Cortex of kidney (tissue), 1 donor: ENCODE measurements around the gene COA8.
"Not testable (repeated sequence)": the region's sequence is repeated elsewhere in the genome, so short reads cannot be mapped to it uniquely, and the experiment has no call there.

Experiments
- DNase-seq: peaks from one replicate; lab custom pipeline; 2025; lab: John Stamatoyannopoulos, UW

Gene COA8

DNA sequence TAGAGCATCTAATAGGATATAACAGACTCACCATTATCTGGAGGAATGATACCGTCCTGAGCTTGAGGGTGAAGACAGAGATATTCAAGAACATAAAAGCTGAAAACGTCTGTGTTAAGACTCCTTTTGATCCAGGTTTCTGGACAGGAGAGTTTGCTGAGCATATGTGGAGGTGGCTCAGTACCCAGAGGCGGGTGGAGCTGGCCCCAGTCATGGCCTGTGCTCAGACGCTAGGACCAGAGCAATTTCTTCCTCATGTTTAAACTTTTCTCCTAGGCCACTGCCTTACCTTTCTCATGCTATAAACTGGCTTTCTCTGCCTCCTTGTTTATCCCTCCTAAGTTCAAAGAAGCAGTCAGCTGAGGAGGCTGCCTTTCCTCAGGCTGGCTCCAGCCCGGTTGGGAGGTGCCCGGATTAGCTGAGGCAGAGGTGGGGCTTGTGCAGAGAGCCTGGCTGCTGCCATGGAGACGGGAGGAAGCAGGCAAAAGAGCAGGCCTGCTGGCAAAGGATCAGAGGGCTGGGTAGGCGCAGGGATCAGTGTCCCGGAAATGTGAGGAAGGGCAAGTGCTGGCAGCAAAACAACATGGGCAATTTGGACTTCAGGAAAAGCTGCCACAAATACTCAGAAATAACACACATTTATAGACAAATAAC lies 13.7 kb downstream of the COA8 start:
- no peak for DNase-seq

DNA sequence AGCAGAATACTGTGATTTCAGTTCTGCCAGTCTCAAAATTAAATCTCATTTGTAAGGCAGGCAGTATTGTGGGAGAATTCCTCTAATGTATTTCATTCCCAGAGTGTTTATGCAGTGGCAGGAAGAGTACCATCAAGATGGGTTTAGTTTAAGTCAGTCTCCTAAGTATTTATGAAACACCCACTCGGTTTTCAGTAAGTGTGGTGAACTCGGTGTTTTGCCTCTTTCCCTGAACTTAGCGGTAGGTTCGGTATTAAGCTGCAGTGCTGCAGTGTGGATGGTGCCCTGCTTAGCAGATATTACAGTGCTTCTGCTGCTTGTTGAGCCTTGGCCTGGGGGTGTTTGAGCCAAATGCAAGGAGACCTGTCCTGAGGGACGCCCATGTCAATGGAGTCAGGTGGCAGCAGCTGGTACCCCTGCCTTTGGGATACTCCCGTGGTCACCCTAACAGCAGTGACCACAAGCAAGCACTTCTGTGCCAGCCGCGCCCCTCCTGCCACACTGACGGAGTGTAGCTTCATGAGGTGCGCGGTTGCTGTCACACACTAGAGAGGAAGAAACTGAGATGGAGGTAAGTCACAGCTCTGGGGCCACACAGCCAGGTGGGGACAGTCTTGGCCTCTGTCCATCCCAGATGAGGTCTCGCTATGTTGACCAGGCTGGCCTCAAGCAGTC lies 15.8 kb downstream of the COA8 start:
- no peak for DNase-seq

GRCh38 chr14:103581206-103581605 lies 18.4 kb downstream of the COA8 start:
- no peak for DNase-seq

DNA sequence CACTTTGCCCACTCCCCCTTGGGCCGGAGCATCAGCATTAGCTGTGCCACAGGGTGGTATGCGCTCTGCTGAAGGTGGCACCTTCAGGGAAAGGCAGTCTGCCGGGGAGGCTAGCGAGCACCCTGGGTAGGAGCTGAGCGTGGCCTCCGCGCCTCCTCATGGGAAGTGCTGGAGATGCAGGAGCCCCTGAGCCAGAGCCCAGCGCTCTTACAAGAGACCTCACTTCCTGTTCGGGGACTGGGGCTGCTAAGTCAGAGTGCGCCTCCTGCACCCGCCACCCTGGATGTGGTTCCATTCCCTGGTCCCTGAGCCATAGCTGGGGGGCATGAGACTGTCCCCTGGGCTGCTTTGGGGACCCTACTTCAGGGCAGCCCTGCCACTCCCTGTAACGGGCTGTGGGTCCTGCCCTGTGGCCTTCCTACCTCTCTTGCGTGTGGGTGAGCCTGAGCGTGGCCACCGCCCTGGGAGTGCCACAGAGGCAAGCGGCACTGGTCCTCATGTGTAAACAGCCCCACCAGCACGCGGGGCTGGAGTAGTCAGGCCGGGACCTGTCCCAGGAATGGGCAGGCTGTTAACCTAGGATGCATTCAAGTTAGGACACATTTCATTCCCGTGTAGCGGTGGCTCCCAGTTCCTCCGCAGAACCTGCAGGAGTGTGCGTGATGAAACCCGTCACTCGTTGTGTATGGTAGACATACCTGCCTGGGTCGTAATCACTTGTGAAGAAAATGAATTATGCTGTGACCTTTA lies 19.4 kb downstream of the COA8 start:
- DNase-seq = no peak

GRCh38 chr14:103584326-103584915 lies 21.7 kb downstream of the COA8 start:
- DNase-seq = no peak

- DNase-seq = no peak
Measured at GRCh38 chr14:103593577-103593976, 30.8 kb downstream of the COA8 start.

DNA sequence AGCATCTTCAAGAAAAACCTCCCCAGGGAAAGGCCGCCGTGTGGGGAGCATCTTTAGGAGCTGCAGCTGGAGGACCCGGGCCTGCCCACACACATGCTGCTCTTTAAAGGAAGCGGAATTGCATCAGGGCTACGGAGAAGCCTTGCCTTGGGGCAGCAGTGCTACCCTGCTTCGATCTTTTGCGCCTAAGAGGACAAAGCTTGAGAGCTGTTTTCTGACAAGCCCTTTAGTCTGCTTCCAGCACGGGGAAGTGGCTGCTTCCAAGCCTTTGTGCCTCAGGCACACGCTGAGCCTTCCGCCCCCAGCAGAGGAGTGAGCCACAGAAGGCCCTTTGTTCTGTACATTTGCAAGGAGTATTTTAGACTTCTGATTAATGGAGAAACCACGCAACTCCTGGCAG lies 31.5 kb downstream of the COA8 start:
- DNase-seq = no peak

DNA sequence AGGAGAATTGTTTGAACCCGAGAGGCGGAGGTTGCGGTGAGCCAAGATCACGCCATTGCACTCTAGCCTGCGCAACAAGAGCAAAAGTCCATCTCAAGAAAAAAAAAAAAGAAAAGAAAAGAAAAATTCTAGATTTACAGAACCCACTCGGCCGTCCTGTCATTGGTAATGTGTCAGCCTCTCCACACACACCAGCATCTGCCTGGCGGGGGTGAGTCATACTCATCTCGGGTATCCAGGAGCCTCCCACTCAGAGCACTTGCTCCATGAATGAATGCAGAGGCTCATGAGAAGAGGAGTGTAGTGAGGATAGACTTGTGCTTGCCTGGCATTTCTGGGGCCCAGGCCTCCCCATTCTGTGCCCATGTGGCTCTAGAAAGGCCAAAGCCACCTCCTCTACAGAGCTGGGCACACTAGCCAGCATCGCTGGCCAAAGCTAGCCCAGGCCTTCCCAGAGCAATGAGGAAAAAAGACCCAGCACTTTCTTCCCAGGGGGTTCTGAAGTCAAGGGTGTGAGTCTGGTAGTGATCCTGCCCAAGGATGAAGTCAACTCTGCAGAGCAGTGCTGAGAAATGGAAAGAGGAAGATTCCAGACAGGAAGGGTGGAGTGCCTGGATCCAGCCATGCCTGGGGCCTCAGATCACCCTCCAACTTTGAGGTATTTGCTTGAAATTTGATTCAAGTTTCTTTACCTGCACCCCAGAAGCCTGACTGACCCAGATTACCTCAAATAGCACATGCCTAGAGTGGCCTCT lies 35.0 kb downstream of the COA8 start:
- DNase-seq = no peak

DNA sequence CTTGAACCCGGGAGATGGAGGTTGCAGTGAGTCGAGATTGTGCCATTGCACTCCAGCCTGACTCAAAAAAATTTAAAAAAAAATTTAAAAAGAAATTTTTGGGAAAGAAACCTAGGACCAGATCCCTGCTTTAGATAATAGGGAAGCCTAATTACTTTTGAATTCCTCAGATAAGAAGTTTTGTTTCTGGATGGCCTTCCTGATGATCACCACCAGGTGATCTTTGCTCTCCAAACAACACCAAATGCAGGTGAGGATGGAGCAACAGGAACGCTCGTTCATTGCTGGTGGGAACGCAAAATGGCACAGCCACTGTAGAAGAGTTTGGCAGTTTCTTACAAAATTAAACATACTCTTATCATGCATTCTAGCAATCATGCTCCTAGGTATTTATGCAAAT lies 37.7 kb downstream of the COA8 start:
- DNase-seq = no peak

- no peak for DNase-seq
Measured at GRCh38 chr14:103604620-103605019, 41.9 kb downstream of the COA8 start.

DNA sequence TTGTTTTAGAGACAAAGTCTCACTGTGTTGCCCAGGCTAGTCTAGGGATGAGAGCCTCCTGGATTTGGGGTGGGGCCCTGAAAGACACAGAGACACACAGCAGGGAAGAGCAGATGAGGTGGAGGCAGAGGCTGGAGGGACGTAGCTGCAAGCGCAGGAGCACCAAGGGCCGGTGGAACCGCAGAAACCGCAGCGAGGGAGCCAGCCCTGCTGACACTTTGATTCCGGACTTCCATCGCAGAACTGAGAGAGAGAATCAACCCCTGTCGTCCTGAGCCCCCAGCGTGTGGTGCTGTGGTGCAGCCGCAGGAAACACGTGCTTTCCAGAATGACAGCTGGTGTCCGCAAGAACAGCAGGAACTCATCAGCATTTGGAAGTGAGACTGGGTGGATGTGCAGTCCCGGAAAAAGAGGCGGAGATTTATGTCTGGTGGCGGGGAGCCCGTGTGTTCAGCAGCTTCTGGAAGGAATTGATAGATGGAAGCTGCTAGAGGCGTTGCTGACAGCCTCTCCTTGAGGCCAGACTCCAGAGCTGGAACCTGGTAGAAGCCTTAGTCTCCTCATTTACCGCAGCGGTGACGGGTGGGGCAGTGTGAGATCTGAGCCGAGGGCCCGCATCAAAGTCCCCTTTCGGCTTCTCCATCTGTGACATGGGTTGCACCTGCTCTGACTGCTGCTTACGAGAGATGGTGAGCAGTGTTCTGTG lies 44.4 kb downstream of the COA8 start:
- DNase-seq = no peak

GRCh38 chr14:103607822-103608221 lies 45.1 kb downstream of the COA8 start:
- DNase-seq = no peak

DNA sequence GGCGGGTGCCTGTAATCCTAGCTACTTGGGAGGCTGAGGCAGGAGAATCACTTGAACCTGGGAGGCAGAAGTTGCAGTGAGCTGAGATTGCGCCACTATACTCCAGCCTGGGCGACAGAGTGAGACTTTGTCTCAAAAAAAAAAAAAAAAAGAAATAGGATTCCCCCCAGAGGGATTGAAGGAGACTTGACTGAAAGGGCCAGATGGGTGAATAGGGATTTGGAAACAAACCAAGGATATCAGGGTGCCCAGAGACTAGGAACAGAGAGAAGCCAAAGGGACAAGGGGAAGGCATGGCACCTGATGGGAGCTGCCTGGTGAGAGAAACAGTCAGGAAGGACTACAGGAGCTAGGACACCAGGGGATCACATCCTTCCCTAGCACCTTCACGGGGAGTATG lies 46.3 kb downstream of the COA8 start:
- DNase-seq = not testable (repeated sequence)

- DNase-seq = no peak
Measured at GRCh38 chr14:103611215-103611614, 48.5 kb downstream of the COA8 start.

- no peak for DNase-seq
Measured at GRCh38 chr14:103613517-103613916, 50.8 kb downstream of the COA8 start.

- no peak for DNase-seq
Measured at GRCh38 chr14:103616635-103617300, 54.0 kb downstream of the COA8 start.

- DNase-seq = no peak
Measured at GRCh38 chr14:103619057-103619456, 56.3 kb downstream of the COA8 start.

- no peak for DNase-seq
Measured at GRCh38 chr14:103621860-103622259, 59.1 kb downstream of the COA8 start.

DNA sequence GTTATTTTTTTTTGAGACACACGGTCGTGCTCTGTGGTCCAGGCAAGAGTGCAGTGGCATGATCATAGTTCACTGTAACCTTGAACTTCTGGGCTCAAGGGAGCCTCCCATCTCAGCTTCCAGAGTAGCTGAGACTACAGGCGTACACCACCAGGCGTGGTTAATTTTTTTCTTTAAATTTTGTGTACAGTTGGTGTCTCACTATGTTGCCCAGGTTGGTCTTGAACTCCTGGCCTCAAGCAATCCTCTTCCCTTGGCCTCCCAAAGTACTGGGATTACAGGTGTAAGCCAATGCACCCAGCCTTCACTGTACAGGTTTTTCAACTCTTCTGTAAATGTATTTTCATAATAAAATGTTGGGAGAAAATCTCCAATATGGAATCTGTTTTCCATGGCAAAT lies 60.5 kb downstream of the COA8 start:
- no peak for DNase-seq

- no peak for DNase-seq
Measured at GRCh38 chr14:103623883-103624482, 61.2 kb downstream of the COA8 start.
